B cell (primary cell): Measurements from ENCODE around the gene DLG1. TPM values are rescaled to one million over a fixed set of nuclear protein-coding genes. Genes with fewer than 3 reads are reported as not detected.

Source experiments
- ATAC-seq: fragments of 200-7000 bp; cut with Tn5 transposase; one replicate; pipeline ENCODE4 v1.10.0; 2021; ENCODE audit warnings: low read depth, mild to moderate bottlenecking, moderate number of reproducible peaks, moderate library complexity
- CTCF ChIA-PET: fragments of 350-600 bp; sonication (Branson Sonifier 250); formaldehyde crosslinking; loops from one replicate; lab custom pipeline; 2021; ENCODE audit warnings: antibody characterized with exemption, inconsistent platforms; lab: Charles Lee
- POLR2A ChIA-PET: fragments of 350-600 bp; sonication (Branson Sonifier 250); formaldehyde crosslinking; loops from one replicate; lab custom pipeline; 2021; ENCODE audit warnings: antibody characterized with exemption; lab: Charles Lee
- DNase-seq: peaks from one replicate; pipeline ENCODE4 v3.0.0; 2013
- H2AFZ ChIP-seq: 2 replicates; pipeline ENCODE4 v1.6.1; 2012; ENCODE audit warnings: mild to moderate bottlenecking, low read depth, low read length; ENCODE audit not compliant: insufficient read depth, poor library complexity, severe bottlenecking
- H3K27ac ChIP-seq, 2 donors: 1 replicate in 1 of 2; 2 replicates in 1 of 2; pipeline ENCODE4 v1.5.1; 2012 to 2013; ENCODE audit warnings: low read length in 2 of 2, mild to moderate bottlenecking in 2 of 2, moderate library complexity in 1 of 2
- H3K27me3 ChIP-seq, 4 experiments: fragments of 200-600 bp in 1 of 4; sonication (generic) in 1 of 4; replicated peaks in 1 of 4; 1 replicate in 2 of 4; 2 replicates in 2 of 4; pipeline versions ENCODE4 v1.6.1 to v1.7.0; 2013 to 2016; ENCODE audit warnings: low read length in 3 of 4, mild to moderate bottlenecking in 2 of 4, mixed read lengths in 1 of 4, moderate library complexity in 1 of 4; ENCODE audit not compliant: insufficient read depth in 4 of 4, control insufficient read depth in 3 of 4; ENCODE audit errors: control extremely low read depth in 1 of 4
- H3K36me3 ChIP-seq, 2 experiments: replicated peaks in 1 of 2; 1 replicate in 1 of 2; 2 replicates in 1 of 2; pipeline versions ENCODE4 v1.6.1 to v1.7.1; 2013; ENCODE audit warnings: low read length in 1 of 2; ENCODE audit not compliant: insufficient read depth in 2 of 2, control insufficient read depth in 1 of 2; ENCODE audit errors: control extremely low read depth in 1 of 2, extremely low read depth in 1 of 2
- H3K4me1 ChIP-seq, 2 donors: fragments of 200-600 bp in 1 of 2; sonication (generic) in 1 of 2; 1 replicate in 1 of 2; 2 replicates in 1 of 2; pipeline versions ENCODE4 v1.5.1 to v1.6.1; 2013 to 2017; ENCODE audit warnings: low read length in 2 of 2; ENCODE audit not compliant: control insufficient read depth in 2 of 2, insufficient read depth in 2 of 2
- H3K4me2 ChIP-seq: replicated peaks from 2 replicates; pipeline ENCODE3; 2012; ENCODE audit warnings: mild to moderate bottlenecking, low read depth, low read length; ENCODE audit not compliant: poor library complexity, severe bottlenecking
- H3K4me3 ChIP-seq, 5 experiments: fragments of 200-600 bp in 1 of 5; sonication (generic) in 1 of 5; 1 replicate in 3 of 5; 2 replicates in 2 of 5; pipeline versions ENCODE4 v1.5.1 to v1.7.0; 2011 to 2016; ENCODE audit warnings: low read length in 4 of 5, mild to moderate bottlenecking in 4 of 5, low read depth in 2 of 5, control low read depth in 1 of 5, moderate library complexity in 1 of 5; ENCODE audit not compliant: insufficient read depth in 1 of 5; ENCODE audit errors: control extremely low read depth in 1 of 5, extremely low read depth in 1 of 5
- H3K79me2 ChIP-seq: fragments of 200-600 bp; sonication (generic); one replicate; pipeline ENCODE4 v1.6.0; 2016; ENCODE audit warnings: low read length; ENCODE audit not compliant: control insufficient read depth, insufficient read depth
- H3K9ac ChIP-seq: fragments of 200-600 bp; sonication (generic); 2 replicates; pipeline ENCODE4 v1.6.1; 2017; ENCODE audit warnings: mild to moderate bottlenecking, low read length, moderate library complexity
- H3K9me3 ChIP-seq, 3 donors: one replicate each; pipeline versions ENCODE4 v1.6.1 to v1.7.1; 2013; ENCODE audit warnings: low read length in 2 of 3; ENCODE audit not compliant: control insufficient read depth in 2 of 3, insufficient read depth in 1 of 3; ENCODE audit errors: control extremely low read depth in 1 of 3
- H4K20me1 ChIP-seq: 2 replicates; pipeline ENCODE4 v1.6.0; 2012; ENCODE audit warnings: mild to moderate bottlenecking, low read length; ENCODE audit not compliant: insufficient read depth, control insufficient read depth, poor library complexity, severe bottlenecking
- H3K27ac Mint-ChIP-seq: one replicate; pipeline ENCODE4 v1.8.0; 2021; ENCODE audit warnings: mixed read lengths
- H3K27me3 Mint-ChIP-seq: one replicate; pipeline ENCODE4 v1.8.0; 2021; ENCODE audit warnings: mixed read lengths
- H3K4me1 Mint-ChIP-seq: one replicate; pipeline ENCODE4 v1.8.0; 2021; ENCODE audit warnings: mixed read lengths
- H3K4me3 Mint-ChIP-seq: one replicate; pipeline ENCODE4 v1.8.0; 2021; ENCODE audit warnings: mixed read lengths
- H3K9me3 Mint-ChIP-seq: one replicate; pipeline ENCODE4 v1.8.0; 2022; ENCODE audit warnings: mixed read lengths; ENCODE audit not compliant: insufficient read depth
- CTCF ChIP-seq: fragments of 200-600 bp; IDR thresholded peaks from one replicate; pipeline ENCODE4 v1.8.0; 2022; ENCODE audit warnings: antibody characterized with exemption, mild to moderate bottlenecking
- EZH2 ChIP-seq: IDR thresholded peaks from 2 replicates; pipeline ENCODE4 v1.6.1; 2012; ENCODE audit warnings: borderline replicate concordance, low read depth, mild to moderate bottlenecking, moderate library complexity, low read length; ENCODE audit not compliant: insufficient read depth, poor library complexity, severe bottlenecking
- WGBS: methylation state at CpG from one replicate; pipeline ENCODE4 v1.1.5; 2013; ENCODE audit warnings: missing lambda C conversion rate; ENCODE audit not compliant: insufficient coverage; 5-methylcytosine and 5-hydroxymethylcytosine counted together
- intact Hi-C: fragments of 100-400 bp; cut with micrococcal nuclease; formaldehyde crosslinking; loops from one replicate; pipeline ENCODE4 v1.10.0; 2022
- polyA plus RNA-seq: library from polyadenylated mRNA; depleted of rRNA; stranded (reverse); fragments of >200 nt; gene quantifications from 2 replicates; pipeline ENCODE4 v1.2.3, GENCODE V29; 2012
- total RNA-seq, 2 donors: library from RNA; stranded (reverse); fragments of 120-200 nt in 1 of 2; gene quantifications; 1 replicate in 1 of 2; 2 replicates in 1 of 2; pipeline versions ENCODE4 v1.2.3 to v1.2.4, GENCODE V29; 2013 to 2022

DLG1 gene
- total and polyA plus RNA-seq, 2 donors (not counting 1 experiment from before 2014, with no cell fraction given): 23.4 to 114 TPM

DNA sequence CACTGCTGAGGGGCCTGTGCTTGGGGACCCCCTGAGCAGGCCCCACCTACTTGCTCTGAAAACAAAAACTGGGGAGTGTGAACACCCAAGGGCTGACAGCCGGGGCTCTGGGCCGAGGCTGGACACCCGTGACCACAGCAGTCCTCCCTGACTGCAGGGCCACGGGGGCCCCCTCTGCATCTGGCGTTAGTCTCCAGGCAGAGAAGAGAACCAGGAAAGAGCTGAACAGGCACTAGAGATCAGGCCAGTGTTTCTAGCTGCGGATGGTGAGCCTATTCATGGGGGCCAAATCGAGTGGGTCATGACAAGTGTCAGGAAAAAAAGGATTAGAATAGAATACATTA, 285.9 kb downstream of the DLG1 start:
- ChIA-PET POLR2A (no interaction called here), CTCF (no interaction called here)
- Histone ChIP-seq H3K79me2 (no peaks in the 10 kb centered on the region), H3K4me2 (no peak overlapping the region), H3K4me3 (no peak overlapping the region), H3K36me3 (no peaks in the 10 kb centered on the region), H3K4me1 (no peaks in the 10 kb centered on the region), H2AFZ (no peak overlapping the region), H3K9ac (no peak overlapping the region), H3K9me3 (peaks cover 0 to 3% (median 0%) of the 10 kb centered on the region in 3 donors), H3K27me3 (peaks cover 0 to 6% (median 3%) of the 10 kb centered on the region in 4 experiments), H3K27ac (no peak overlapping the region), H4K20me1 (no peaks in the 10 kb centered on the region)
- DNase-seq (no peak), ATAC-seq (no peak)
- H3K4me1 Mint-ChIP-seq: no peaks in the 10 kb centered on the region
- TF ChIP-seq EZH2 (no peak), CTCF (no peak)
- H3K27ac Mint-ChIP-seq: no peak overlapping the region
- WGBS: 88% methylated on average over 5 of the region's 7 CpGs
- peaks cover 10% of the 10 kb centered on the region for H3K27me3 Mint-ChIP-seq
- intact Hi-C loops: no loop called here
- no peak overlapping the region for H3K4me3 Mint-ChIP-seq
- no peaks in the 10 kb centered on the region for H3K9me3 Mint-ChIP-seq

DNA sequence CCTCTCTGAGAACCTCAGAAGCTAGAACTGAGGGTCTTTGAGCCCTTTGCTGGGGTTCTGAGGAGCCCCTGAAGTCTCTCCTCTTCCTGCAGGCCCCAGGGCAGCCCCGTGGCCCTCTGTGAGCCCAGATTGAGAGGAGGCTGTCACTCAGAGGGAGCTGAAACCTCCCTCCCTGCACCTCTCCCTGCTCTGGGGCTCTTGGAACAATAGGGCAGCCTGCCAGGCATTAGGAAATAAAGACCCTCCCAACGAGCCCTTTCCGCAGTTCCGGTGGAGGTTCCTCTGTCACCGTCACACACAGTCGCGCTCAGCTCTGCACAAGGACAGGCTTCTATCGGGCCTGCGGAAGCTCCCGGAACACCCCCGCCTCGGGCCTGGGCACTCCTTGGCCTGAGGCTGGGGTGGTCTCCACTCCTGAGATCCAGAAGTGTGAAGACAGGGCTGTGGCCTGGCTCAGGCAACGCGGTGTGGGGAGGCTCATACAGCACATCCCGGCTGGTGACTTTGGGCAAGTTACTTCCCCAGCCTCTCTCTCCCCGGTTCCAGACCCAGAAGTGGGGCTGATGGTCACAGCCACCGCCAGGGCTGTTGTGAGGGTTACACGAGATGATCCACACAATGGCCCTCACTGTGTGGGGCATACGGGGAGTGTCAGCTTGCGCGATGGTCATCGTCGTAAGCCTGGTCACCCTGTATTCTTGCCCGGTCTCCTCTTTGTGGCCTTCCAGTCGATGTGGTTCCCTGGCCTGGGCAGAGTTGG, 286.5 kb downstream of the DLG1 start:
- no peaks in the 10 kb centered on the region for H3K9me3 Mint-ChIP-seq
- H3K4me3 ChIP-seq: no peak overlapping the region
- intact Hi-C loops: no loop called here
- no peaks in the 10 kb centered on the region for H3K4me1 Mint-ChIP-seq
- ATAC-seq (no peak), DNase-seq (no peak)
- no peak overlapping the region for H3K4me2 ChIP-seq
- H3K9ac ChIP-seq: no peak overlapping the region
- ChIA-PET CTCF (interaction anchor here (1.0 kb wide), 1 partner anchor 42 kb away, joined by 3 read pairs; no protein-coding TSS in a partner anchor), POLR2A (no interaction called here)
- no peak overlapping the region for H3K27ac ChIP-seq
- H3K4me1 ChIP-seq: no peaks in the 10 kb centered on the region
- WGBS: 97% methylated on average over 25 of the region's 25 CpGs
- no peaks in the 10 kb centered on the region for H3K36me3 ChIP-seq
- no peak overlapping the region for H3K4me3 Mint-ChIP-seq
- TF ChIP-seq CTCF: no peak
- TF ChIP-seq EZH2: no peak
- no peak overlapping the region for H2AFZ ChIP-seq
- peaks cover 0 to 8% (median 3%) of the 10 kb centered on the region in 4 experiments for H3K27me3 ChIP-seq
- H3K27ac Mint-ChIP-seq: no peak overlapping the region
- no peaks in the 10 kb centered on the region for H3K79me2 ChIP-seq
- peaks cover 0 to 3% (median 0%) of the 10 kb centered on the region in 3 donors for H3K9me3 ChIP-seq
- H3K27me3 Mint-ChIP-seq: peaks cover 10% of the 10 kb centered on the region
- no peaks in the 10 kb centered on the region for H4K20me1 ChIP-seq
